GM06990 (cell line): Measurements from ENCODE around the gene CFAP69.
A peak's percentile ranks its signal among the peaks of the same experiment; 100 is the strongest.

Experiments
- DNase-seq: peaks from one replicate; pipeline ENCODE4 v3.0.0-alpha.2; 2011; ENCODE audit not compliant: insufficient read length; ENCODE audit errors: extremely low read depth
- H3K27me3 ChIP-seq: replicated peaks from 2 replicates; pipeline ENCODE4 v1.6.0; 2011; ENCODE audit warnings: low read length; ENCODE audit not compliant: control insufficient read depth, insufficient read depth
- H3K36me3 ChIP-seq: 2 replicates; pipeline ENCODE4 v1.5.1; 2011; ENCODE audit warnings: low read length; ENCODE audit not compliant: control insufficient read depth, insufficient read depth
- H3K4me3 ChIP-seq: replicated peaks from 2 replicates; pipeline ENCODE4 v1.5.1; 2011; ENCODE audit warnings: low read depth, mild to moderate bottlenecking, control low read depth, low read length
- TF ChIP-seq, protein P1 (sequence below): IDR thresholded peaks from 2 replicates; pipeline ENCODE4 v1.5.1; 2011; ENCODE audit warnings: low read length, control low read depth, mild to moderate bottlenecking, inconsistent platforms; ENCODE audit not compliant: insufficient read depth, poor library complexity, severe bottlenecking

Gene CFAP69

DNA sequence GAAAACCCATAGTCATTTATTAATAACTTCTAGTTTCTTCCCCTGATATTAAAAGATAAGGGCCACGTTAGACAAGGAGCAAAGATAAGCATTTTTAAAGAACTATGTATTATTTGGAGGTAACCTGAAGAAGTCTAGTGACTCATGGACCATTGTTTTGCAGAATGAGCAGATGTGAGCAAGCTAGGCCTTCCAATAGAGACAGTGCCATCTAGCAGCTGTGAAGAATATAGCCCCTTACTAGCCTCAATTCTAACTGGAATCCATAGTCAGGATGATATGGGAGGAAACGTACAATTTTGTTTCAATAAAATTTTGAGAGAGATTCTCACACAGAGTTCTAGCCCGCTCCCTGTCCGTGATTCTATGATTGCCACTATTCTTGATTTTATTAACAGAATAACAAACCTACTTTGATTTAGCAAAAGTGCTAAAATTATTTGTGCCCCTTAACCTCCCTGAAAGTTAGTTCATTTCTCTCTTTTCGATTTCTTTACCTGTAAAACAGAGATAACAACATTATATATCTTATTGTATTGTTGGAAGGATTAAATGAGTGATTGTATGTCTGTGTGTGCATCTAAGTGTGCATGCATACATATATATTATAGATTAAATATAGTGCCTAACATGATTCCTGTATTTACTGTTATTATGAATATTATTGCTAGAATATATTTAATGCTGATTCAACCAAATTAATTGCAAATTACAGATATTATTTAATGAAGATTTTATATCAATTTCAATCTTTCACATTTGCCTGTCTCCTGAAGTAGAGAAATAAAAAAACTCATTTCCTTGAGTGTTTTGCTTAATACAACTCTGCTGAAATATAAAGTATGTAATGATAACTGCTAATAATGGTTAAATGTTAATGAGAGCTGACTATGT, 53.4 kb downstream of the CFAP69 start:
- TF ChIP-seq, protein P1, sequence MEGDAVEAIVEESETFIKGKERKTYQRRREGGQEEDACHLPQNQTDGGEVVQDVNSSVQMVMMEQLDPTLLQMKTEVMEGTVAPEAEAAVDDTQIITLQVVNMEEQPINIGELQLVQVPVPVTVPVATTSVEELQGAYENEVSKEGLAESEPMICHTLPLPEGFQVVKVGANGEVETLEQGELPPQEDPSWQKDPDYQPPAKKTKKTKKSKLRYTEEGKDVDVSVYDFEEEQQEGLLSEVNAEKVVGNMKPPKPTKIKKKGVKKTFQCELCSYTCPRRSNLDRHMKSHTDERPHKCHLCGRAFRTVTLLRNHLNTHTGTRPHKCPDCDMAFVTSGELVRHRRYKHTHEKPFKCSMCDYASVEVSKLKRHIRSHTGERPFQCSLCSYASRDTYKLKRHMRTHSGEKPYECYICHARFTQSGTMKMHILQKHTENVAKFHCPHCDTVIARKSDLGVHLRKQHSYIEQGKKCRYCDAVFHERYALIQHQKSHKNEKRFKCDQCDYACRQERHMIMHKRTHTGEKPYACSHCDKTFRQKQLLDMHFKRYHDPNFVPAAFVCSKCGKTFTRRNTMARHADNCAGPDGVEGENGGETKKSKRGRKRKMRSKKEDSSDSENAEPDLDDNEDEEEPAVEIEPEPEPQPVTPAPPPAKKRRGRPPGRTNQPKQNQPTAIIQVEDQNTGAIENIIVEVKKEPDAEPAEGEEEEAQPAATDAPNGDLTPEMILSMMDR: peak; percentile 69
- no peak for DNase-seq

DNA sequence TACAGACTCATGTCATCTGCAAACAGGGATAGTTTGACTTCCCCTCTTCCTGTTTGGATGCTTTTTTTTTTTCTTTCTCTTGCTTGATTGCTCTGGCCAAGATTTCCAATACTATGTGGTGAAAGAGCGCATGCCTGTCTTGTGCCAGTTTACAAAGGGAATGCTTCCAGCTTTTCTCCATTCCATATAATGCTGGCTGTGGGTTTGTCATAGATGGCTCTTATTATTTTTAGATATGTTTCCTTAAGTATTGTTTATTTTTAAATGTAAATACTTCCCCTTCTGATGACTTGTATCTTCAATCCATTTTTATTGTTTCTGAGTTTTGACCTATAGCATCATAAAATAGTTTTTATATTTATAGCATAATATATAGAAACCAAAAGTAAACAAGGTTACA, 58.3 kb downstream of the CFAP69 start:
- TF ChIP-seq, protein P1: no peak
- Histone ChIP-seq H3K4me3 (no peak overlapping the region), H3K36me3 (no peaks in the 10 kb centered on the region), H3K27me3 (no peaks in the 10 kb centered on the region)
- DNase-seq: no peak

More for the DNA sequence above, 53.4 kb downstream of the CFAP69 start:
- Histone ChIP-seq H3K36me3 (no peaks in the 10 kb centered on the region), H3K27me3 (no peaks in the 10 kb centered on the region), H3K4me3 (no peak overlapping the region)

DNA sequence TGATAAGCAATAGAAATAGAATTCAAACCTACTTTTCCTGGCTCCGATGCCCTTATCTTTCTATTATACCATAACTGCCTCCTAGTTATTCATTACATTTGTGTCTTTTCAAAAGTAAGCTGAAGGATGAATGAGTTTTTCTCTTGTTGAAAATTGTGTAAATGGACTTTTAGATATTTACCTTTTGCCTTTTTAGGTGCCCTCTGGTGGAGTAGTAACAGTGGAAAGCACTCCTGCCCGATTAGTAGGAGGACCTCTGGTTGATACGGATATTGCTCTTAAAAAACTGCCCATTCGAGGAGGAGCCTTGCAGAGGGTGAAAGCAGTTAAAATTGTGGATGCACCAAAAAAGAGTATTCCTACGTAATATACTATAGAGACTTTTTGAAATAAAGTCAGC, 64.9 kb downstream of the CFAP69 start:
- DNase-seq: no peak
- no peaks in the 10 kb centered on the region for H3K36me3 ChIP-seq
- TF ChIP-seq, protein P1: no peak
- H3K4me3 ChIP-seq: no peak overlapping the region
- no peaks in the 10 kb centered on the region for H3K27me3 ChIP-seq

DNA sequence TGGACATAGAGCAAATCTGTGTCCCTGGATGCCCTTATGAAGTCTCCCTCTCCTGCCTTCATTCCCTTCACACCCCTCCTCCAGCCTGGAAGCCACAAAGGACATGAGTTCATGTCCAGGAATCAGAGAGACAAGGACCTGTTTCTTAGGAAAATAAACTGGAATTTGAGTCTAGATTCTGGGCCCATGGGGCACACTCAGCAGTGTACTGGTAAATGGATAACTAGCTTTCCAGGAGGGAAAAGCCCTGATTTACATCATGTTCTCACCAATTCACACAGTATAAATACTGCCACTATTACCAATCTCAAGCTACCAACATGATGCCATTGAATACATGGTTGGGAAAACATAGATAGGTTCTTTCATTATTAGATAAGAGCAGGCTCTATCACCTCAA, 66.2 kb downstream of the CFAP69 start:
- H3K36me3 ChIP-seq: no peaks in the 10 kb centered on the region
- no peak for DNase-seq
- TF ChIP-seq, protein P1: no peak
- no peak overlapping the region for H3K4me3 ChIP-seq
- H3K27me3 ChIP-seq: no peaks in the 10 kb centered on the region

DNA sequence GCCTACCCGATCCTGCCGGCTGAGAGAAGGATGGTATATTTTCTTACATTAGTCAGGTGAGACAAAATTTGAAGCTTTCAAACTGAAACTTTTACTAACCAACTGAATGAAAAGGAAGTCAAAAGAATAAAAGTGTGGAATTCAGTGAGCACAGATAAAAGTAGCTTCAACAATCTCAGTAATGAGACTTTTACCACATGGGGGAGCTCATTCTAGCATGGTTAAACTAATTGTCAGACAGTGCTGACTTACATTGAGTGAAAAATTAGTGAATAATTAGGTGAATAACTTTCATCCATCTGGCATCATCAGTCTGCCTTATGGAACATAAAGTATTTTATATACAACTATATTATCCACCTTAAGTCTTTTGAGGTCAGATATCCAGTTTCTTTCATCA, 67.8 kb downstream of the CFAP69 start:
- TF ChIP-seq, protein P1: peak; percentile 17
- H3K4me3 ChIP-seq: no peak overlapping the region
- H3K27me3 ChIP-seq: no peaks in the 10 kb centered on the region
- no peak for DNase-seq
- no peaks in the 10 kb centered on the region for H3K36me3 ChIP-seq
